Measurements from ENCODE around the gene KCTD1. TPM values are rescaled to one million over a fixed set of nuclear protein-coding genes. Genes with fewer than 3 reads are reported as not detected.

Gene KCTD1
- total RNA-seq, 4 donors from 2014 or later = 33.6 to 42.0 (median 39.4) TPM

DNA sequence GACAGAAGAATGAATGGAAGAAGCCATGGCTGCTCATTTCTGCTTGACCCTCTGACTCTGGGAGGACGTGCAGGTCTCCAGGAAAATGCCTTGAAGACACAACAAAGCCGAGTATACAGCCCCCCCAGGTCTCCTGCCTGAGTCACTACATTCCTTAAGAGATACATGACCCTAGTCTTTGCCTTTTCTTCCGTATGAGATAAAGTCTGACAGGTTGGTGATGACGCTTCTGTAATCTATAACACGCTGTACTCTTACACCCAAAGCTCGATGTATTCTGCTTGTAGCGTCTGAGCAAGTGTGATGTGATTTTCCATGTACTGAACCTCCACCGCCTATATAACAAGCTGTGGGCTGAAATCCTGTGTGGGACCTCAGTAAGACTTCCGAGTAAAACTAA is 77.3 kb downstream of the KCTD1 start:
- 80 to 84% methylated on average over 9 of the region's 9 CpGs for WGBS, 2 donors
- TF ChIP-seq CTCF (IDR thresholded peaks at IDR 0.05) (no peak), POLR2A (IDR thresholded peaks at IDR 0.05) (no peak), EP300 (IDR thresholded peaks at IDR 0.05) (no peak)
- peaks cover 0 to 31% (median 0%) of the 10 kb centered on the region in 3 donors for H3K36me3 ChIP-seq
- no peak overlapping the region for H3K27ac ChIP-seq
- DNase-seq (ENCODE audit: low spot score in 2 of 2) = no peak
- H3K9me3 ChIP-seq = no peaks in the 10 kb centered on the region
- H3K4me3 ChIP-seq = no peak overlapping the region
- no peaks in the 10 kb centered on the region for H3K4me1 ChIP-seq
- H3K27me3 ChIP-seq = no peaks in the 10 kb centered on the region

DNA sequence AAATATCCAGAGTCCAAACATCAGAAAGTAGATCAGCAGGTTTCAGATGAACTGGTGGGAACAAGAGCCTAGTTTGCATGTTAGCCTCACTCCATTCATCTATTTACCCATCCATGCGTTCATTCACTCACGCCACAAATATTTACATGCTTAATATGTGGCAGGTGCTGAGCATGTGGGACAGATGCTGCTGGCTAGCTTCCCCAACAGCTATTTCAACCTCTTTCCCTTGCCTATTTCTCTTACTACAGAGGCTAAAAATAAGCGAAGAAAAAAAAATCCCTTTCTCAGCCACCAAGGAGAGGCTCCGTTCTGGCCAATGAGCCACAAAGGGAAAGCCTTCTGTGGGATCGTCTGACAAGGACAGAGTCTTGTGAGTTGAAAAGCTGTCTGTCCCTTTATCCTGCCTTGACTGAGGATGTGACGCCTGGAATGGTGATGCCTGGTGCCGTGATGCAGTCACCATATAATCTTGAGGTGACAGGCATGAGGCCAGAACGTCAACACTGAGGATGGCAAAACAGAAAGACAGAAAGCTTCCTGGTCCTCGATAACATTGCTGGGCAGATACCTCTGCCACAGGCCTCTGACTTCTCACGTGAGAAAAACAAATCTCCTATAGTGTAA is 78.2 kb downstream of the KCTD1 start:
- 71 to 77% methylated on average over 10 of the region's 10 CpGs for WGBS, 2 donors
- Histone ChIP-seq H3K27me3 (no peaks in the 10 kb centered on the region), H3K4me1 (no peaks in the 10 kb centered on the region), H3K36me3 (peaks cover 0 to 22% (median 0%) of the 10 kb centered on the region in 3 donors), H3K27ac (no peak overlapping the region), H3K4me3 (no peak overlapping the region), H3K9me3 (no peaks in the 10 kb centered on the region)
- TF ChIP-seq EP300 (IDR thresholded peaks at IDR 0.05) (no peak), POLR2A (IDR thresholded peaks at IDR 0.05) (no peak), CTCF (IDR thresholded peaks at IDR 0.05) (no peak)
- no peak for DNase-seq (ENCODE audit: low spot score in 2 of 2)

DNA sequence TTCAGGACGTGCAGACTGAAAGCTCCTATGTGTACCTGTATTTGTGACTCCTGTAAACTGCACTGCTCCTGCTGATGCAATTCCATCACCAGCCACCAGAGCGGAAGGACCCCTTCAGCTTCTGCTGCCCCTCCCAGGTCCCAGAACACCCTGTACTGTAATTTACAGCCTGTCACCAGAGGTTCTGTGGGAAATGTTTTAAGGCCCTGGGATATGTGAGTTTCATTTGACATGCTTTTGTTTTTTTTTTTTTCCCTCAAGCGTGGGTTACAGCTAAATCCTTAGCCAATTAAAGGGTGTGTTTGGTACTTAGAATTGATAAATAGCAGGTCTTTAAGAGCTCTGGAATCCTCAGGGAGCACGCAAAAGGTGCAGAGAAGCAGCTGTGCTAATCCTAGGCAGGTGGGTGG is 79.4 kb downstream of the KCTD1 start:
- H3K27ac ChIP-seq = no peak overlapping the region
- TF ChIP-seq EP300 (IDR thresholded peaks at IDR 0.05) (no peak), POLR2A (IDR thresholded peaks at IDR 0.05) (no peak), CTCF (IDR thresholded peaks at IDR 0.05) (peak in 1 of 5 experiments; percentile 47)
- peaks cover 0 to 16% (median 0%) of the 10 kb centered on the region in 3 donors for H3K36me3 ChIP-seq
- DNase-seq (ENCODE audit: low spot score in 2 of 2) = no peak
- H3K4me3 ChIP-seq = no peak overlapping the region
- H3K27me3 ChIP-seq = no peaks in the 10 kb centered on the region
- 74% methylated on average over 4 of the region's 4 CpGs for WGBS, 2 donors
- H3K4me1 ChIP-seq = no peaks in the 10 kb centered on the region
- H3K9me3 ChIP-seq = no peaks in the 10 kb centered on the region

DNA sequence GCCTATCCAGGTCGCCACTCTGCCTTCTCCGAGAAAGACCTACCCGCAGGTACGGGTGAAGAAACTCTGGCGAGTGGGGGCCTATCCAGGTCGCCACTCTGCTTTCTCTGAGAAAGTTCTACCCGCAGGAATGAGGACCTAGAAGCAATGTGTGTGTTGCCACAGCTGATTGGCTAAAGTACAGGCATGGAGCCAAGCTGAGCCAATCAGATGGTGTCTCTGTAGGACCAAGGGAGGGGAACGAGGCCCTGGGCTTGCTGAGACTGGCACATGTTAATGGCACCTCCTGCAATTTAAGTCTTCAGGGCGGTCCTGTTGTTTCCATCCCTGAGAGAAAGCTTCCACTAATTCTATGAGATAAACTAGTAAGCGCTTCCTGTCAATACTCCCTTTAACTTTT is 82.3 kb downstream of the KCTD1 start:
- no peaks in the 10 kb centered on the region for H3K9me3 ChIP-seq
- H3K36me3 ChIP-seq = peaks cover 0 to 7% (median 0%) of the 10 kb centered on the region in 3 donors
- H3K27ac ChIP-seq = no peak overlapping the region
- TF ChIP-seq POLR2A (IDR thresholded peaks at IDR 0.05) = no peak
- no peak for TF ChIP-seq CTCF (IDR thresholded peaks at IDR 0.05)
- no peak for TF ChIP-seq EP300 (IDR thresholded peaks at IDR 0.05)
- no peaks in the 10 kb centered on the region for H3K4me1 ChIP-seq
- no peak for DNase-seq (ENCODE audit: low spot score in 2 of 2)
- H3K4me3 ChIP-seq = no peak overlapping the region
- WGBS, 2 donors = 79 to 81% methylated on average over 7 to 8 of the region's 10 CpGs
- H3K27me3 ChIP-seq = no peaks in the 10 kb centered on the region

DNA sequence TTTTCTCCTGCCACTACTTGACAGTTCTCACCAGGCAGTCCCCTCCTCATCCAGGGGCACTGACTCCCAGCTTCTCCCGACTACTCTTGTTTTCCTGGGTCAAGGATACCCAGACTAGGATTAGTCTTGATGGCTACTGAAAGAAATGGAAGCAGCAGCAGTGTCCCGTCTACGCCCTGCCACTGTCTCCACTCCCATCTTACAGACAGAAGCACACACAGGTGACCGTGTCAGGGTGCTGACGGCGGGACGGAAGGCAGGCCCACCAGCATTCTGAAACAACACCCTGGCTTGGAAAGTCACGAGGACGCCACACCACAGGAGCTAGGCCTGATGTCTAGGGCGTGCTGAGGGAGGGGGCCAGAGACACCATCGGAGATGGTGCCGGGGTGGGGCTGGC is 82.9 kb downstream of the KCTD1 start:
- Histone ChIP-seq H3K4me3 (no peak overlapping the region), H3K9me3 (no peaks in the 10 kb centered on the region), H3K36me3 (peaks cover 0 to 9% (median 0%) of the 10 kb centered on the region in 3 donors), H3K4me1 (no peaks in the 10 kb centered on the region), H3K27ac (no peak overlapping the region), H3K27me3 (no peaks in the 10 kb centered on the region)
- WGBS, 2 donors = 95 to 98% methylated on average over 12 of the region's 12 CpGs
- TF ChIP-seq CTCF (IDR thresholded peaks at IDR 0.05) = no peak
- no peak for TF ChIP-seq POLR2A (IDR thresholded peaks at IDR 0.05)
- no peak for DNase-seq (ENCODE audit: low spot score in 2 of 2)
